H9 (cell line): Measurements from ENCODE around the gene TNIK. TPM values are rescaled to one million over a fixed set of nuclear protein-coding genes. Genes with fewer than 3 reads are reported as not detected.

Source experiments
- DNase-seq: peaks from one replicate; pipeline ENCODE4 v3.0.0-alpha.2; 2017
- H2AFZ ChIP-seq: one replicate; pipeline ENCODE4 v1.6.1; 2013; ENCODE audit warnings: mild to moderate bottlenecking, low read length, control low read depth, moderate library complexity
- H2AK5ac ChIP-seq: 2 replicates; pipeline ENCODE4 v1.6.1; 2013; ENCODE audit warnings: low read length, control low read depth, mixed read lengths; ENCODE audit not compliant: insufficient read length
- H2BK120ac ChIP-seq: one replicate; pipeline ENCODE4 v1.6.1; 2013; ENCODE audit warnings: low read depth, mild to moderate bottlenecking, low read length, control low read depth, inconsistent platforms; ENCODE audit not compliant: poor library complexity, severe bottlenecking
- H2BK12ac ChIP-seq: 2 replicates; pipeline ENCODE4 v1.6.1; 2013; ENCODE audit warnings: low read length, control low read depth, mixed read lengths, low read depth; ENCODE audit not compliant: insufficient read length
- H2BK15ac ChIP-seq: 2 replicates; pipeline ENCODE4 v1.6.1; 2013; ENCODE audit warnings: low read depth, low read length, control low read depth
- H2BK20ac ChIP-seq: one replicate; pipeline ENCODE4 v1.6.1; 2013; ENCODE audit warnings: low read depth, mild to moderate bottlenecking, low read length, control low read depth, inconsistent platforms; ENCODE audit not compliant: poor library complexity, severe bottlenecking
- H2BK5ac ChIP-seq: 2 replicates; pipeline ENCODE4 v1.6.1; 2013; ENCODE audit warnings: low read length, control low read depth, mixed read lengths; ENCODE audit not compliant: insufficient read length
- H3K14ac ChIP-seq: 2 replicates; pipeline ENCODE4 v1.6.1; 2013; ENCODE audit warnings: low read length, control low read depth; ENCODE audit not compliant: insufficient read depth
- H3K18ac ChIP-seq: 2 replicates; pipeline ENCODE4 v1.6.1; 2013; ENCODE audit warnings: low read depth, mild to moderate bottlenecking, mixed read lengths, low read length, control low read depth; ENCODE audit not compliant: insufficient read length
- H3K23ac ChIP-seq: 2 replicates; pipeline ENCODE4 v1.6.1; 2013; ENCODE audit warnings: low read length, control low read depth, mixed read lengths, low read depth; ENCODE audit not compliant: insufficient read length
- H3K23me2 ChIP-seq: 2 replicates; pipeline ENCODE4 v1.6.1; 2013; ENCODE audit warnings: low read depth, mild to moderate bottlenecking, mixed read lengths, low read length, control low read depth; ENCODE audit not compliant: insufficient read length, poor library complexity, severe bottlenecking
- H3K27ac ChIP-seq: 2 replicates; pipeline ENCODE4 v1.5.1; 2013; ENCODE audit warnings: low read length, control low read depth, mixed read lengths, low read depth; ENCODE audit not compliant: insufficient read length
- H3K27me3 ChIP-seq: 2 replicates; pipeline ENCODE4 v1.6.1; 2013; ENCODE audit warnings: low read length, control low read depth, inconsistent platforms; ENCODE audit not compliant: insufficient read depth
- H3K4ac ChIP-seq: 2 replicates; pipeline ENCODE4 v1.6.1; 2013; ENCODE audit warnings: low read depth, mild to moderate bottlenecking, control low read depth, inconsistent platforms, low read length, moderate library complexity
- H3K4me1 ChIP-seq: 2 replicates; pipeline ENCODE4 v1.6.1; 2013; ENCODE audit warnings: low read length, control low read depth, inconsistent platforms; ENCODE audit not compliant: insufficient read depth
- H3K4me2 ChIP-seq: 2 replicates; pipeline ENCODE4 v1.6.1; 2013; ENCODE audit warnings: low read length, control low read depth, mixed read lengths; ENCODE audit not compliant: insufficient read length, insufficient read depth
- H3K56ac ChIP-seq: 2 replicates; pipeline ENCODE4 v1.6.1; 2013; ENCODE audit warnings: low read depth, mild to moderate bottlenecking, mixed read lengths, low read length, control low read depth; ENCODE audit not compliant: insufficient read length
- H3K79me1 ChIP-seq: 2 replicates; pipeline ENCODE4 v1.6.1; 2013; ENCODE audit warnings: low read depth, mild to moderate bottlenecking, moderate library complexity, low read length, control low read depth, inconsistent platforms; ENCODE audit not compliant: insufficient read depth, poor library complexity, severe bottlenecking
- H3K79me2 ChIP-seq: 2 replicates; pipeline ENCODE4 v1.6.1; 2013; ENCODE audit warnings: low read length, control low read depth, inconsistent platforms; ENCODE audit not compliant: insufficient read depth
- H3K9ac ChIP-seq: 2 replicates; pipeline ENCODE4 v1.6.1; 2013; ENCODE audit warnings: low read length, control low read depth, mixed read lengths; ENCODE audit not compliant: insufficient read length; ENCODE audit errors: extremely low read depth
- H3K9me3 ChIP-seq: one replicate; pipeline ENCODE4 v1.6.1; 2013; ENCODE audit warnings: low read depth, low read length, inconsistent platforms; ENCODE audit not compliant: control insufficient read depth
- H3T11ph ChIP-seq: one replicate; pipeline ENCODE4 v1.6.1; 2013; ENCODE audit warnings: mild to moderate bottlenecking, low read length, control low read depth, inconsistent platforms
- H4K20me1 ChIP-seq: one replicate; pipeline ENCODE4 v1.6.1; 2013; ENCODE audit not compliant: control insufficient read depth, insufficient read length, insufficient read depth
- H4K5ac ChIP-seq: 2 replicates; pipeline ENCODE4 v1.6.1; 2013; ENCODE audit warnings: low read depth, mild to moderate bottlenecking, mixed read lengths, low read length, control low read depth; ENCODE audit not compliant: insufficient read length
- H4K8ac ChIP-seq: replicated peaks from 2 replicates; pipeline ENCODE4 v1.6.1; 2013; ENCODE audit warnings: low read length, control low read depth, mixed read lengths, low read depth; ENCODE audit not compliant: insufficient read length
- H4K91ac ChIP-seq: 2 replicates; pipeline ENCODE4 v1.6.1; 2013; ENCODE audit warnings: low read depth, mild to moderate bottlenecking, moderate library complexity, mixed read lengths, low read length, control low read depth; ENCODE audit not compliant: insufficient read length
- H3K27ac Mint-ChIP-seq, 3 experiments: 2 replicates in 2 of 3; 3 replicates in 1 of 3; pipeline ENCODE4 v1.8.0; 2020 to 2021; ENCODE audit warnings: mixed read lengths in 3 of 3, mild to moderate bottlenecking in 1 of 3, moderate library complexity in 1 of 3
- H3K27me3 Mint-ChIP-seq: 2 replicates; pipeline ENCODE4 v1.8.0; 2021; ENCODE audit warnings: low read depth, mild to moderate bottlenecking, moderate library complexity, mixed read lengths
- H3K36me3 Mint-ChIP-seq, 3 experiments: 2 replicates in 2 of 3; 3 replicates in 1 of 3; pipeline ENCODE4 v1.8.0; 2020 to 2021; ENCODE audit warnings: low read depth in 3 of 3, mixed read lengths in 3 of 3; ENCODE audit not compliant: insufficient read depth in 1 of 3
- H3K4me1 Mint-ChIP-seq, 2 experiments: 2 replicates each; pipeline ENCODE4 v1.8.0; 2020; ENCODE audit warnings: mixed read lengths in 2 of 2
- H3K4me3 Mint-ChIP-seq, 2 experiments: 2 replicates in 1 of 2; 3 replicates in 1 of 2; pipeline ENCODE4 v1.8.0; 2020 to 2021; ENCODE audit warnings: mild to moderate bottlenecking in 2 of 2, mixed read lengths in 2 of 2, moderate library complexity in 1 of 2
- H3K9me3 Mint-ChIP-seq, 2 experiments: 2 replicates in 1 of 2; 3 replicates in 1 of 2; pipeline ENCODE4 v1.8.0; 2020; ENCODE audit warnings: mild to moderate bottlenecking in 2 of 2, mixed read lengths in 2 of 2, moderate library complexity in 1 of 2
- WGBS: extraction: QIAGEN DNeasy Blood & Tissue Kit; methylation state at CpG from one replicate; pipeline ENCODE4 v1.1.7; 2013; ENCODE audit warnings: missing lambda C conversion rate, low lambda C conversion rate, mixed read lengths; ENCODE audit not compliant: insufficient read length; ENCODE audit errors: extremely low coverage; 5-methylcytosine and 5-hydroxymethylcytosine counted together
- total RNA-seq: library from RNA; stranded (reverse); gene quantifications from 2 replicates; pipeline ENCODE4 v1.2.1, GENCODE V29; 2021
- TF ChIP-seq, protein P1 (sequence below): fragments of 200-600 bp; sonication (generic); conservative IDR thresholded peaks from 3 replicates; pipeline ENCODE4 v1.8.0; 2021; ENCODE audit warnings: antibody characterized with exemption, mild to moderate bottlenecking

Gene TNIK
- total RNA-seq, 1 experiment from 2014 or later, result 15.9 TPM

DNA sequence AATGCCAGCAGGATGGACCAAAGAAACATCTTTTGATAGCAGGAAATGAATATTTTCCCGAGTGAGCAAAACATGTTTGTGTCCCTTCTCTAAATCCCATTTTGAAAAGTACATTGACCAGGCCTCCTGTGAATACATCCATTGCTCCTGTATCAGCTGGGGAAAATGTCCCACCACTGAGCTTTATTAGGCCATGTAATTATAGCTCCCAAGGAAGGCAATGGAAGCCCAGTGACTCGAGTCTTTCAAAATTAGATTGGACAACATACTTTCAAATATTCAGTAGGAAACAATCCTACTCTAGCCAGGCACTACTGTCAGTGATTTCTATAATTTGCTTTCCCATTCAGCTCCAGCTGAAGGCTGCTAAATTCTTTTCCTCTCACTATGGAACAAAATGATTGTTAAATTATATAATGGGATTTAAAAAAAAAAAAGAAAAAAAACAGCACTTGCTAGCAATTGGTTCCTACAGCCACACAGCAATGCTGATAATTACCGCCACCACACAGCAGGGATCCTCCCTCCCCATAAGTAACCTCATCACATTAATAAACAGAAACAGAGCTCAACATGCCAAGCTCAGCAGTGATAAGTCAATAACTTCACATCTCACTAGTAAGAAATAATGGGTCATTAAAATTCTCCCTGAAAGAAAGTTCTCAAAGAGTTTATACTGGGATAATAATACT lies 261.3 kb downstream of the TNIK start:
- TF ChIP-seq, protein P1, sequence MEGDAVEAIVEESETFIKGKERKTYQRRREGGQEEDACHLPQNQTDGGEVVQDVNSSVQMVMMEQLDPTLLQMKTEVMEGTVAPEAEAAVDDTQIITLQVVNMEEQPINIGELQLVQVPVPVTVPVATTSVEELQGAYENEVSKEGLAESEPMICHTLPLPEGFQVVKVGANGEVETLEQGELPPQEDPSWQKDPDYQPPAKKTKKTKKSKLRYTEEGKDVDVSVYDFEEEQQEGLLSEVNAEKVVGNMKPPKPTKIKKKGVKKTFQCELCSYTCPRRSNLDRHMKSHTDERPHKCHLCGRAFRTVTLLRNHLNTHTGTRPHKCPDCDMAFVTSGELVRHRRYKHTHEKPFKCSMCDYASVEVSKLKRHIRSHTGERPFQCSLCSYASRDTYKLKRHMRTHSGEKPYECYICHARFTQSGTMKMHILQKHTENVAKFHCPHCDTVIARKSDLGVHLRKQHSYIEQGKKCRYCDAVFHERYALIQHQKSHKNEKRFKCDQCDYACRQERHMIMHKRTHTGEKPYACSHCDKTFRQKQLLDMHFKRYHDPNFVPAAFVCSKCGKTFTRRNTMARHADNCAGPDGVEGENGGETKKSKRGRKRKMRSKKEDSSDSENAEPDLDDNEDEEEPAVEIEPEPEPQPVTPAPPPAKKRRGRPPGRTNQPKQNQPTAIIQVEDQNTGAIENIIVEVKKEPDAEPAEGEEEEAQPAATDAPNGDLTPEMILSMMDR, result no peak
- Histone ChIP-seq H3T11ph (no peak overlapping the region), H3K9ac (no peak overlapping the region), H2BK120ac (no peak overlapping the region), H3K23me2 (no peaks in the 10 kb centered on the region), H3K18ac (no peak overlapping the region), H4K5ac (no peak overlapping the region), H3K79me1 (no peaks in the 10 kb centered on the region), H2AK5ac (no peak overlapping the region), H2AFZ (no peak overlapping the region), H3K4me2 (no peak overlapping the region), H3K4me1 (no peaks in the 10 kb centered on the region; the same call in 1 of the 2 replicates), H2BK5ac (no peak overlapping the region), H3K27me3 (no peaks in the 10 kb centered on the region), H2BK12ac (no peak overlapping the region), H3K14ac (no peak overlapping the region), H3K9me3 (no peaks in the 10 kb centered on the region), H4K91ac (no peak overlapping the region), H3K56ac (no peak overlapping the region), H3K27ac (no peak overlapping the region), H2BK15ac (no peak overlapping the region), H4K8ac (no peak overlapping the region), H3K23ac (no peak overlapping the region), H3K4ac (no peak overlapping the region), H4K20me1 (no peaks in the 10 kb centered on the region), H3K79me2 (no peaks in the 10 kb centered on the region), H2BK20ac (no peak overlapping the region)
- Mint-ChIP-seq H3K4me1 (peaks cover 12% of the 10 kb centered on the region in 2 experiments), H3K9me3 (no peaks in the 10 kb centered on the region), H3K4me3 (no peak overlapping the region), H3K36me3 (peaks cover 0 to 4% (median 0%) of the 10 kb centered on the region in 3 experiments; a peak in 2 of 7 replicates), H3K27me3 (no peaks in the 10 kb centered on the region), H3K27ac (no peak overlapping the region)
- no peak for DNase-seq
- no CpG with 5 or more reads among the region's 3 CpGs for WGBS
